ENCODE data around the gene EME2.

EME2 gene

DNA sequence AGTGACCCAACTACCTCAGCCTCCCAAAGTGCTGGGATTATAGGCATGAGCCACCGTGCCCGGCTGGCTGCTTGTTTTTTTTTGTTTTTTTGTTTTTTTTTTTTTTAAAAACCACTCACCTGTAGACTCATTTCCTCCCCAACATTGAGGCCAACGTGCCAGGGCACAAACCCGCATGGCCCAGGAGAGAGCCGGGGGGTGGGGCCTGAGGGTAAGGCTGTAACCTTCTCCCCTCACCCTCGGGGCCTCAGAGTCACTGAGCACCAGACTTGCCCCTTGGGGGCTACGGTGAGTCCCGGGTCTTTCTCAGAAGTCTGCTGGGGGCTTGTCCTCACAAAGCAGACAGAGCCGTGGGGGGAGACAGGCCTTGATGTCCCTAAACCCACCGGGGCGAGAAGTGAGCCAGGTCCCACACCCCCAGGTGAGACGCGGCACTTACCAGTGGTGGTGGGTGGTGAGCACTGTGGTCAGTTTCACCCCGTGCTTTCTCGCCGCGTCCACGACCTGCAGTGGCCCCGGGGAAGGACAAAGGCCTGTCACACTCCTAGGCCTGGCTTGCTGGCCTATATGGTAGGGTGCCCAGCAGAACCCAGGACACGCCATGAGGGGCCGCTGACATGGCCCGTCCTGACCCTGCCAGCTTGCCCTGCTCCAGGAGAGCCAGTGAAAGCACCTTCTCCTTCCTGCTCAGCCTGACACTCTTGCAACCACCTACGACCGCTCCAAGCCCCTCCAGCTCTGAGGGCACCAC lies 49.4 kb downstream of the EME2 start:
- DNase-seq = no peak

- no peak for DNase-seq
These were observed 50.2 kb downstream of the EME2 start for GRCh38 chr16:1822801-1823200.

DNA sequence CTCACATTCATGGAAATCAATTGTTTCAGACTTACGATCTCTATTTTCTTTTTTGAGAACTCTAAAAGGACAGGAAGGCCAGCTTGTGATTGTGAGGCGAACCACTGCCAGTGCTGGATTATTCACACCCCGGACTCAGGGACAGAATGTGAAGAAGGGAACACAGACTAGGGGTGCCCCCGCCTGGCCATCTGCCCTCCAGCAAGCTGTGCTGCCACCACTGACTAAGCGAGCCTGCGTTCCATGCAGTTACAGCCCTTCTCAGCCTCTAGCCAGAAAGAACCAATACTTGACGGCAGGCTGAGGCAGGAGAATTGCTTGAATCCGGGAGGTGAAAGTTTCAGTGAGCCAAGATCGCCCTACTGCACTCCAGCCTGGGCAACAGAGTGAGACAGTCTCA lies 51.2 kb downstream of the EME2 start:
- peak; percentile 35 for DNase-seq

GRCh38 chr16:1825381-1825863 lies 52.8 kb downstream of the EME2 start:
- no peak for DNase-seq
